ENCODE measurements around the gene ALOXE3.
"Not testable (repeated sequence)": the region's sequence is repeated elsewhere in the genome, so short reads cannot be mapped to it uniquely, and the experiment has no call there.

Gene ALOXE3

GRCh38 chr17:8066841-8067775 is 51.2 kb downstream of the ALOXE3 start:
- DNase-seq, result no peak

- no peak for DNase-seq
Observed at GRCh38 chr17:8064561-8065019, 53.7 kb downstream of the ALOXE3 start.

- DNase-seq, result no peak
Observed at GRCh38 chr17:8063761-8064534, 54.4 kb downstream of the ALOXE3 start.

GRCh38 chr17:8062807-8063483 is 55.4 kb downstream of the ALOXE3 start:
- DNase-seq, result no peak

- no peak for DNase-seq
Observed at GRCh38 chr17:8062435-8062806, 55.9 kb downstream of the ALOXE3 start.

- not testable (repeated sequence) for DNase-seq
Observed at GRCh38 chr17:8061851-8062250, 56.5 kb downstream of the ALOXE3 start.

- peak; percentile 66 to 71 for DNase-seq
Observed at GRCh38 chr17:8060274-8060673, 58.0 kb downstream of the ALOXE3 start.

GRCh38 chr17:8059131-8059530 is 59.2 kb downstream of the ALOXE3 start:
- DNase-seq, result no peak

GRCh38 chr17:8057691-8058114 is 60.6 kb downstream of the ALOXE3 start:
- peak in 1 of 2 donors; percentile 35 for DNase-seq

- DNase-seq, result no peak
Observed at GRCh38 chr17:8056976-8057625, 61.2 kb downstream of the ALOXE3 start.

- no peak for DNase-seq
Observed at GRCh38 chr17:8056232-8056975, 61.9 kb downstream of the ALOXE3 start.

GRCh38 chr17:8055851-8056231 is 62.5 kb downstream of the ALOXE3 start:
- DNase-seq, result no peak

- DNase-seq, result no peak
Observed at GRCh38 chr17:8053600-8053999, 64.7 kb downstream of the ALOXE3 start.

- no peak for DNase-seq
Observed at GRCh38 chr17:8052256-8053252, 65.8 kb downstream of the ALOXE3 start.

- DNase-seq, result no peak
Observed at GRCh38 chr17:8051831-8052230, 66.5 kb downstream of the ALOXE3 start.

- no peak for DNase-seq
Observed at GRCh38 chr17:8048736-8049135, 69.6 kb downstream of the ALOXE3 start.

GRCh38 chr17:8048236-8048635 is 70.1 kb downstream of the ALOXE3 start:
- DNase-seq, result no peak

GRCh38 chr17:8047769-8048110 is 70.6 kb downstream of the ALOXE3 start:
- no peak for DNase-seq

- DNase-seq, result no peak
Observed at GRCh38 chr17:8046929-8047768, 71.2 kb downstream of the ALOXE3 start.
